ENCODE measurements around the gene MARK3. TPM values are rescaled to one million over a fixed set of nuclear protein-coding genes. Genes with fewer than 3 reads are reported as not detected.

MARK3 gene
- polyA plus RNA-seq, 3 donors = 29.3 to 163 (median 44.7) TPM

DNA sequence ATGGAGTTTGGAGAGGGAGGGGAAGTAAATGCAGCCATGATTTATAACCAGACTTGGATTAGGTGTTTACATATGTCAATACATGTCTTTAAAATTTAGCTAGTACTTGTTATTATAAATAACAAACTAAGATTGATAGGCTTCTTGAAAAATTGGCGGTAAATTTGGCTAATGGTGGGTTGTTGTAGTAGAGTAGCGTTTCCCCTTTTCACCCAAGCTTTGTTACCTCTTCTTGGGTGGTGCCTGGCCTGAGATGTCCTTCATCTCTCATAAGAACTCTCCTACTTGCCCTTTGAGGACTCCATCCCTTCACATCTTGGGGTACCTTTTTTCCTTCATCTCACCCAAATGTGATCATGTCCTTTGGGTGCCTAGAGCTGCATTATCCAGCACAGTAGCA is 11.2 kb downstream of the MARK3 start:
- Histone ChIP-seq H4K20me1 (ENCODE audit: insufficient read depth, low read length) (peaks cover 100% of the 10 kb centered on the region), H3K4me2 (replicated peaks; ENCODE audit: extremely low read depth, low read length, poor library complexity, severe bottlenecking) (no peak overlapping the region), H3K4me1 (ENCODE audit: control insufficient read depth in 1 of 2, insufficient read depth in 2 of 2, low read length in 2 of 2) (peaks cover 39 to 91% of the 10 kb centered on the region in 2 donors), H3K4me3 (replicated peaks in 1 of 3; ENCODE audit: low read depth in 2 of 3, low read length in 3 of 3) (no peak overlapping the region), H2AFZ (ENCODE audit: insufficient read depth, low read depth, low read length, poor library complexity, severe bottlenecking) (no peak overlapping the region), H3K27ac (ENCODE audit: low read depth in 1 of 2, low read length in 2 of 2) (peak overlapping the region in 1 of 2 donors; percentile 34), H3K27me3 (ENCODE audit: control insufficient read depth in 2 of 2, insufficient read depth in 2 of 2, low read length in 2 of 2) (no peaks in the 10 kb centered on the region), H3K9ac (ENCODE audit: insufficient read depth, low read length, poor library complexity, severe bottlenecking) (no peak overlapping the region), H3K79me2 (ENCODE audit: insufficient read depth, low read length) (peaks cover 100% of the 10 kb centered on the region), H3K9me3 (replicated peaks in 1 of 2; ENCODE audit: control insufficient read depth in 1 of 2, insufficient read depth in 1 of 2, low read length in 2 of 2) (no peaks in the 10 kb centered on the region), H3K36me3 (replicated peaks in 1 of 2; ENCODE audit: control insufficient read depth in 1 of 2, insufficient read depth in 2 of 2, low read length in 2 of 2) (no peaks in the 10 kb centered on the region)
- no peaks in the 10 kb centered on the region for H3K27me3 Mint-ChIP-seq (ENCODE audit: low read depth in 3 of 3)
- peaks cover 0 to 2% (median 0%) of the 10 kb centered on the region in 7 donors for H3K9me3 Mint-ChIP-seq
- peak overlapping the region in 3 of 7 donors; percentile 3 to 55 (median 37) for H3K27ac Mint-ChIP-seq
- TF ChIP-seq, protein P1, sequence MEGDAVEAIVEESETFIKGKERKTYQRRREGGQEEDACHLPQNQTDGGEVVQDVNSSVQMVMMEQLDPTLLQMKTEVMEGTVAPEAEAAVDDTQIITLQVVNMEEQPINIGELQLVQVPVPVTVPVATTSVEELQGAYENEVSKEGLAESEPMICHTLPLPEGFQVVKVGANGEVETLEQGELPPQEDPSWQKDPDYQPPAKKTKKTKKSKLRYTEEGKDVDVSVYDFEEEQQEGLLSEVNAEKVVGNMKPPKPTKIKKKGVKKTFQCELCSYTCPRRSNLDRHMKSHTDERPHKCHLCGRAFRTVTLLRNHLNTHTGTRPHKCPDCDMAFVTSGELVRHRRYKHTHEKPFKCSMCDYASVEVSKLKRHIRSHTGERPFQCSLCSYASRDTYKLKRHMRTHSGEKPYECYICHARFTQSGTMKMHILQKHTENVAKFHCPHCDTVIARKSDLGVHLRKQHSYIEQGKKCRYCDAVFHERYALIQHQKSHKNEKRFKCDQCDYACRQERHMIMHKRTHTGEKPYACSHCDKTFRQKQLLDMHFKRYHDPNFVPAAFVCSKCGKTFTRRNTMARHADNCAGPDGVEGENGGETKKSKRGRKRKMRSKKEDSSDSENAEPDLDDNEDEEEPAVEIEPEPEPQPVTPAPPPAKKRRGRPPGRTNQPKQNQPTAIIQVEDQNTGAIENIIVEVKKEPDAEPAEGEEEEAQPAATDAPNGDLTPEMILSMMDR (IDR thresholded peaks at IDR 0.05) = no peak
- H3K4me3 Mint-ChIP-seq = no peak overlapping the region
- no peaks in the 10 kb centered on the region for H3K36me3 Mint-ChIP-seq
- WGBS (ENCODE audit: insufficient coverage) = no CpG with 5 or more reads among the region's 2 CpGs
- intact Hi-C loops (cut with micrococcal nuclease) = no loop called here
- peaks cover 72% of the 10 kb centered on the region for H3K4me1 Mint-ChIP-seq
- DNase-seq = no peak

DNA sequence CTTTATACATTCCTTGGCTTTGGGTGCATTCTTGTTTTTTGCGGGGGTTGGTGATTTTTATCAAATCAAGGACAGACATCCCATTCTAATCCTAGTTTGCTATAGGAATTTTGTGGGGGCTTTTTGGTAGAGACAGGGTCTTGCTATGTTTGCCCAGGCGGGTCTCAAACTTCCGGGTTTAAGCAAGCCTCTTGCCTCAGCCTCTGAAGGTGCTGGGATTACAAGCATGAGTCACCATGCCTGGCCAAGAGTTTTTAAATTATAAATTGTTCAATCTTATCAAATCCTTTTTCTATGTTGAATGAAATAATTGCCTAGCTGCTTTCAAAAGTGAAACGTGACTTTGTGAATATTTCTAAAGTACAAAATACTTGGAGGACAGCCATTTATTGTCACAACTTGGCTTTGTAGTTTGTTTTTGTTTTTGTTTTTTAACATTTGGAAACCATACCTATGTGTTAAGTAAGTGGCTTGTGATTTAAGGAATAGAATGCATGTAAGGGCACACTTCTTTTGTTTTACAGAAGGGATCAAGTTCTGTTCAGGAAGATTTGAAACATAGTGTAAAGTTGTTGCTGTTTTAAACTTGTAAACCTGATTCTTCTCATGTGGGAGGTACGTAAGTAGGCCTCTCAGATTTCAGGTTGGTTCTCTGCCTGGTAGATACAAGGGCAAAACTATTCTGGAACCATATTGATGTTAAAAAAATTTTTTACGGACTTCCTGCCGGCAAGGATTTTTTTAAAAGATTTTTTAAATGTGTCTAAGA is 13.4 kb downstream of the MARK3 start:
- peak overlapping the region in 5 of 7 donors; percentile 21 to 85 (median 74) for H3K27ac Mint-ChIP-seq
- peaks cover 100% of the 10 kb centered on the region for H4K20me1 ChIP-seq (ENCODE audit: insufficient read depth, low read length)
- intact Hi-C loops (cut with micrococcal nuclease) = no loop called here

More for the DNA sequence above, 13.4 kb downstream of the MARK3 start:
- Histone ChIP-seq H3K36me3 (replicated peaks in 1 of 2; ENCODE audit: control insufficient read depth in 1 of 2, insufficient read depth in 2 of 2, low read length in 2 of 2) (no peaks in the 10 kb centered on the region), H3K79me2 (ENCODE audit: insufficient read depth, low read length) (peaks cover 100% of the 10 kb centered on the region), H3K4me2 (replicated peaks; ENCODE audit: extremely low read depth, low read length, poor library complexity, severe bottlenecking) (no peak overlapping the region), H3K9me3 (replicated peaks in 1 of 2; ENCODE audit: control insufficient read depth in 1 of 2, insufficient read depth in 1 of 2, low read length in 2 of 2) (no peaks in the 10 kb centered on the region), H3K4me3 (replicated peaks in 1 of 3; ENCODE audit: low read depth in 2 of 3, low read length in 3 of 3) (no peak overlapping the region), H3K27ac (ENCODE audit: low read depth in 1 of 2, low read length in 2 of 2) (peak overlapping the region in 1 of 2 donors; percentile 60), H3K9ac (ENCODE audit: insufficient read depth, low read length, poor library complexity, severe bottlenecking) (no peak overlapping the region), H3K4me1 (ENCODE audit: control insufficient read depth in 1 of 2, insufficient read depth in 2 of 2, low read length in 2 of 2) (peaks cover 41 to 90% of the 10 kb centered on the region in 2 donors), H2AFZ (ENCODE audit: insufficient read depth, low read depth, low read length, poor library complexity, severe bottlenecking) (no peak overlapping the region), H3K27me3 (ENCODE audit: control insufficient read depth in 2 of 2, insufficient read depth in 2 of 2, low read length in 2 of 2) (no peaks in the 10 kb centered on the region)
- WGBS (ENCODE audit: insufficient coverage) = 100% methylated on average over 1 of the region's 7 CpGs
- Mint-ChIP-seq H3K9me3 (peaks cover 0 to 2% (median 0%) of the 10 kb centered on the region in 7 donors), H3K36me3 (no peaks in the 10 kb centered on the region), H3K4me1 (peaks cover 78% of the 10 kb centered on the region), H3K27me3 (ENCODE audit: low read depth in 3 of 3) (no peaks in the 10 kb centered on the region), H3K4me3 (no peak overlapping the region)
- TF ChIP-seq, protein P1 (IDR thresholded peaks at IDR 0.05) = no peak
- DNase-seq = peak in 2 of 3 donors; percentile 23 to 58

Measured in CD14-positive monocyte (primary cell).